ENCODE measurements around the gene WDR76. TPM values are rescaled to one million over a fixed set of nuclear protein-coding genes. Genes with fewer than 3 reads are reported as not detected.

Gene WDR76
- total and polyA plus RNA-seq, 7 donors: 1.2 to 11.6 (median 8.9) TPM

GRCh38 chr15:43901495-43901894 is 74.7 kb downstream of the WDR76 start:
- intact Hi-C loops (cut with DNase I): loop anchor here (5.0 kb wide), 1 partner anchor 316 kb away; no protein-coding TSS in a partner anchor
- no peaks in the 10 kb centered on the region for H3K36me3 ChIP-seq
- no peaks in the 10 kb centered on the region for H3K9me3 ChIP-seq
- no peak for TF ChIP-seq CTCF (IDR thresholded peaks at IDR 0.05)
- no peak for TF ChIP-seq EP300 (IDR thresholded peaks at IDR 0.05)
- no peak for TF ChIP-seq POLR2AphosphoS5 (IDR thresholded peaks at IDR 0.05)
- no peak overlapping the region for H3K27ac ChIP-seq
- H3K4me3 ChIP-seq: no peak overlapping the region
- H3K27me3 ChIP-seq: no peaks in the 10 kb centered on the region
- 87 to 91% methylated on average over 10 of the region's 10 CpGs for WGBS, 2 donors
- H3K4me1 ChIP-seq: peaks cover 0 to 6% (median 0%) of the 10 kb centered on the region in 4 donors
- no peak for DNase-seq

GRCh38 chr15:43903864-43904290 is 77.1 kb downstream of the WDR76 start:
- Histone ChIP-seq H3K4me1 (peaks cover 0 to 6% (median 0%) of the 10 kb centered on the region in 4 donors), H3K36me3 (no peaks in the 10 kb centered on the region), H3K27me3 (no peaks in the 10 kb centered on the region), H3K9me3 (no peaks in the 10 kb centered on the region), H3K4me3 (no peak overlapping the region), H3K27ac (no peak overlapping the region)
- WGBS, 2 donors: 26 to 38% methylated on average over 8 of the region's 8 CpGs
- TF ChIP-seq CTCF (IDR thresholded peaks at IDR 0.05) (peak; percentile 60 to 89 (median 79)), POLR2AphosphoS5 (IDR thresholded peaks at IDR 0.05) (no peak)
- intact Hi-C loops (cut with DNase I): loop anchor here (2.0 to 5.0 kb wide), 2 partner anchors 163 to 313 kb away; no protein-coding TSS in a partner anchor
- DNase-seq: no peak

GRCh38 chr15:43905755-43906154 is 79.0 kb downstream of the WDR76 start:
- Histone ChIP-seq H3K36me3 (no peaks in the 10 kb centered on the region), H3K27ac (no peak overlapping the region), H3K27me3 (no peaks in the 10 kb centered on the region), H3K4me3 (no peak overlapping the region), H3K9me3 (no peaks in the 10 kb centered on the region), H3K4me1 (peaks cover 0 to 6% (median 0%) of the 10 kb centered on the region in 4 donors)
- intact Hi-C loops (cut with DNase I): loop anchor here (2.0 kb wide), 1 partner anchor 161 kb away; no protein-coding TSS in a partner anchor
- DNase-seq: no peak
- 95 to 96% methylated on average over 7 of the region's 7 CpGs for WGBS, 2 donors
- TF ChIP-seq POLR2AphosphoS5 (IDR thresholded peaks at IDR 0.05) (no peak), POLR2A (IDR thresholded peaks at IDR 0.05) (no peak), EP300 (IDR thresholded peaks at IDR 0.05) (no peak)

- Histone ChIP-seq H3K27me3 (no peaks in the 10 kb centered on the region), H3K36me3 (no peaks in the 10 kb centered on the region), H3K27ac (no peak overlapping the region), H3K4me1 (peaks cover 0 to 19% (median 6%) of the 10 kb centered on the region in 4 donors), H3K9me3 (no peaks in the 10 kb centered on the region), H3K4me3 (no peak overlapping the region)
- WGBS, 2 donors: 77 to 95% methylated on average over 4 of the region's 4 CpGs
- intact Hi-C loops (cut with DNase I): no loop called here
- no peak for DNase-seq
- TF ChIP-seq POLR2AphosphoS5 (IDR thresholded peaks at IDR 0.05) (no peak), EP300 (IDR thresholded peaks at IDR 0.05) (no peak), CTCF (IDR thresholded peaks at IDR 0.05) (no peak), POLR2A (IDR thresholded peaks at IDR 0.05) (no peak)
Measured at GRCh38 chr15:43908516-43909050, 81.8 kb downstream of the WDR76 start.

GRCh38 chr15:43911235-43911781 is 84.5 kb downstream of the WDR76 start:
- no peak for TF ChIP-seq POLR2A (IDR thresholded peaks at IDR 0.05)
- no peaks in the 10 kb centered on the region for H3K9me3 ChIP-seq
- peaks cover 0 to 32% (median 15%) of the 10 kb centered on the region in 4 donors for H3K4me1 ChIP-seq
- H3K4me3 ChIP-seq: no peak overlapping the region
- H3K27ac ChIP-seq: no peak overlapping the region
- H3K27me3 ChIP-seq: no peaks in the 10 kb centered on the region
- 79 to 84% methylated on average over 4 of the region's 4 CpGs for WGBS, 2 donors
- intact Hi-C loops (cut with DNase I): no loop called here
- DNase-seq: no peak
- H3K36me3 ChIP-seq: no peaks in the 10 kb centered on the region

Data from sigmoid colon (tissue), 7 donors.